BLaER1 (cell line): ENCODE data around the gene EEPD1.

Source experiments
- H3K27ac ChIP-seq: shearing (Covaris generic); formaldehyde crosslinking; 2 replicates; pipeline ENCODE4 v1.8.1; 2022
- H3K27me3 ChIP-seq: shearing (Covaris generic); formaldehyde crosslinking; 2 replicates; pipeline ENCODE4 v1.8.1; 2022
- H3K36me3 ChIP-seq: shearing (Covaris generic); formaldehyde crosslinking; 2 replicates; pipeline ENCODE4 v1.8.1; 2022
- H3K4me1 ChIP-seq: shearing (Covaris generic); formaldehyde crosslinking; 2 replicates; pipeline ENCODE4 v1.8.1; 2022
- H3K4me2 ChIP-seq: shearing (Covaris generic); formaldehyde crosslinking; 2 replicates; pipeline ENCODE4 v1.8.1; 2022
- H3K4me3 ChIP-seq: shearing (Covaris generic); formaldehyde crosslinking; 2 replicates; pipeline ENCODE4 v1.8.1; 2022
- H3K9ac ChIP-seq: shearing (Covaris generic); formaldehyde crosslinking; 2 replicates; pipeline ENCODE4 v1.8.1; 2022
- H3K9me3 ChIP-seq: shearing (Covaris generic); formaldehyde crosslinking; 2 replicates; pipeline ENCODE4 v1.8.1; 2022
- H4K20me1 ChIP-seq: shearing (Covaris generic); formaldehyde crosslinking; 2 replicates; pipeline ENCODE4 v1.8.1; 2022
- Cebpa-rat ChIP-seq: shearing (Covaris generic); IDR thresholded peaks from 2 replicates; pipeline ENCODE4 v1.8.1; 2022

Gene EEPD1

DNA sequence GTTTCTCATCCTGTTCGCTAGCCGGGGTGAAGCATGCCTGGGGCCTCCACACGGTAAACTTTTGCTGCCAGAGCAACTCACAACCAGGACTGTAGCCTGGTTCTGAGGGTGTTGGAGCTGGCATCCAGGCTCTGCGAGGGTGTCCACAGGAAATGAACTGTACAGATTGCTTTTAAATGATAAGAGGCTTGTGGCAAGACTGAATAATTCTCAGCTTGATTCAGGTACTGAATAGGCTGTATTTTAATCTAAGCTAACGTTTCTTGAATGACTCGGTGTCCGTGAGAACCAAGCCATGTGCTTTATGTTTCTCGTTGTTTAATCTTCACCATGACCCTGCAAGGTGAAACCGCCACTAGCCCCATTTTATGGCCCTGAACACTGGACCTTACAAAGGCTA lies 49.3 kb downstream of the EEPD1 start:
- Histone ChIP-seq H3K4me3 (no peak overlapping the region), H3K4me2 (no peak overlapping the region), H3K9me3 (no peaks in the 10 kb centered on the region), H4K20me1 (no peaks in the 10 kb centered on the region), H3K27me3 (no peaks in the 10 kb centered on the region), H3K9ac (no peak overlapping the region), H3K27ac (no peak overlapping the region), H3K36me3 (no peaks in the 10 kb centered on the region), H3K4me1 (peaks cover 2% of the 10 kb centered on the region)
- no peak for TF ChIP-seq Cebpa-rat

DNA sequence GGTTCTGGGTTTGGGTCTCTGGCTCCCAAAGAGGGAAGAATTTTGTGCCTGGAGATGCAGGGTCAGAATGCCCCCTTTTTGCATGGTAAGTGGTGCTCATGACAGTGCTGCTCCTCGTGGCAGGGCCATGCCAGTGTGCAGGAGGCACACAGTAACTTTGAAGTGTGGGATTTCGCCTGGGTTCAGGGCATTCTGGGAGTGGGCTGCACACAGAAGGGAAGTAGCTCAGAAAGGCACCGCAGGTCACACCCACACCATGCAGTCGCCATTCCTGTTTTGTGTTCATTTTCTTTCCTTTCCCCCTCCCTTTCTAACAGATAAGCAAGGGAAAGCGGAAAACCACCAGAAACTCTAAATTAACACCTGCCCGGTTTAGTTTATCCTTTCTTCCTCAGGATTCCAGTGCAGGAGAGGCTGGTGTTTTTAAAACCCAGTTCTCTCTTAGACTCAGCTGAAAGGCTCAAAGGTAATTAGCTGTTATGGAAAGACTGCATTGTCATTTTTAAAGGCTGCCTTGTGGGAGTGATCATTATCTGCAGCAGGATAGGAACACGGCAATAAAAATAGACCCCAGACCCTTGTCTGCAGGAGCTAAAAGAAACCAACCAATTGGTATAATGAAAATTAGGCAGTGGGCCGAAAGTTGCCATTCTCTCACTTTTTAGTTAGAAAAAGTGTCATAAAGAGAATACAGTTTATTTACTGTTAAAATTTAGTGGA lies 50.2 kb downstream of the EEPD1 start:
- no peak overlapping the region for H3K4me3 ChIP-seq
- TF ChIP-seq Cebpa-rat: no peak
- no peak overlapping the region for H3K9ac ChIP-seq
- no peaks in the 10 kb centered on the region for H3K9me3 ChIP-seq
- H3K36me3 ChIP-seq: no peaks in the 10 kb centered on the region
- peaks cover 10% of the 10 kb centered on the region for H3K4me1 ChIP-seq
- no peak overlapping the region for H3K4me2 ChIP-seq
- no peak overlapping the region for H3K27ac ChIP-seq
- no peaks in the 10 kb centered on the region for H4K20me1 ChIP-seq
- no peaks in the 10 kb centered on the region for H3K27me3 ChIP-seq

DNA sequence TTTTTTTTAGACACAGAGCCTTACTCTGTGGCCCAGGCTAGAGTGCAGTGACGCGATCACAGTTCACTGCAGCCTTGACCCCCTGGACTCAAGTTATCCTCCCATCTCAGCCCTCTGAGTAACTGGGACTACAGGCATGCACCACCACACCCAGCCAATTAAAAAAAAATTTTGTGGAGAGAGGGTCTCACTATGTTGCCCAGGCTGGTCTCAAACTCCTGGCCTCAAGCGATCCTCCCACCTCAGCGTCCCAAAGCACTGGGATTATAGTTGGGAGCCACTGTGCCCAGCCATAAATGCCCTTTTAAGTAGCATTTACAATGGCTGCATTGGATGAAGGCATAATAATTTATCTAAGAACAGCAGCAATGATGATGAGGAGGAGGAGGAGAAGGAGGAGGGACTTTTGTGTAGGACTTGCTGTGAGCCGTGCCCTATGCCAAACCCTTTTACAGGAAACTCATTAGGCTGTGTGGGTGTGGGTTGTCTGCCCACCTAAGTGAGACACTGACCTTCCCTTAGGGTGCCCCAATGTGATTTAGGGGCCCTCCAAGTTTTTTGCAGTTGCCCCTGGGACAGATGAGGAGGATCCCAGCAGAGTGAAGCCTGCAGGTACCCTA lies 51.1 kb downstream of the EEPD1 start:
- H3K4me2 ChIP-seq: no peak overlapping the region
- no peak for TF ChIP-seq Cebpa-rat
- H3K4me3 ChIP-seq: no peak overlapping the region
- peaks cover 20% of the 10 kb centered on the region for H3K4me1 ChIP-seq
- no peak overlapping the region for H3K27ac ChIP-seq
- no peak overlapping the region for H3K9ac ChIP-seq
- no peaks in the 10 kb centered on the region for H4K20me1 ChIP-seq
- H3K27me3 ChIP-seq: no peaks in the 10 kb centered on the region
- H3K36me3 ChIP-seq: no peaks in the 10 kb centered on the region
- H3K9me3 ChIP-seq: no peaks in the 10 kb centered on the region

DNA sequence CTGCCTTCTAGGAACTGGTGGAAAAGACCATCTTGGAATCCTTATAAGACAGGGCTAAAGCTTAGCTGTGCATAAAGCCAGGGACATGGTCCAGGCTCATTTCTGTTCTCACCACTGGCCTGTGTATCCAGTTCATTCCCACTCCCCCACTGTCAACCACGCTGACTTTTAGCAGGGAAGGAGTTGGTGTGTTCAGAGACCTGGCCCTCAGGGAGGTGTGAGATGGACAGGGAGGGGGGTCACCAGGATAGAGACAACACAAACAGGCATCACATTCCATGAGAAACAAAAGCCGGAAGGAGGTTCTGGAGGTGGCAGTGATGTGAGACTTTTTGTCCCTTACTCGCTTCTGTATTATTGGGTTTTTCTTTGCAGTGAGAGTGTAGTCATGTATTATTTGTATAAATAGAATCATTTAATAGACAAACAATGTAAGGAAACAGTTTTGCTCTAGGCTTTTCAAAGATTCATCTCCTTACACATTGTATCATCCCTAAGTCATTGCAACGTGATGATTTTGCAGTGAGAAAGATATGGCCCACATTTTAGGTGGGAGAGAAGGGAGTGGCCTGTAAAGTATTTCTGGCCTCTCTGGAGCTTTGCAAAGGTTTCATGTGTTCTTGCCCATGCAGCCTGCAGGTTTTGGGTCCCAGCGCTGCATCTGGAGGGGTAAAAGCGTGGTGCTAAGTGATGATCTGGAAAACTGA lies 52.0 kb downstream of the EEPD1 start:
- Histone ChIP-seq H3K9ac (no peak overlapping the region), H3K4me1 (peaks cover 29% of the 10 kb centered on the region), H3K4me3 (no peak overlapping the region), H3K9me3 (no peaks in the 10 kb centered on the region), H4K20me1 (no peaks in the 10 kb centered on the region), H3K36me3 (no peaks in the 10 kb centered on the region), H3K27me3 (no peaks in the 10 kb centered on the region), H3K4me2 (no peak overlapping the region), H3K27ac (no peak overlapping the region)
- TF ChIP-seq Cebpa-rat: no peak

DNA sequence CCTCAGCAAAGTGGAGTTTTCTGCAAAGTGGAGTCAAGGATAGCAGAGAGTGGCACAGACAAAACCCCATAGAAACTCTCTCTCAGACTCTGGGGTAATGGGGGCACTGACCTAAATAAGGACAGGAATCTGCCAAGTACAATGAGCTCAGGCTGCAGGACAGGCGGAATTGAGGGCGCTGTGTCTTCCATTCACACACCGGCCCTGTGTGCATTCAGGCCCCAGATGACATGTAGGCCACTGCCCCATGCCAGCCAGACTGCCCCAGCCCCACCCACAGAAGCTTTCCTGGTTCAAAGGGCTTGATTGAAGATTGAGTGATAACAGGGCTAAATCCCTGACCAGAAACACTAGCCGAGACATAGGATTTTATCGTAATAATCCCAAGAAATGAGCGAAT lies 52.7 kb downstream of the EEPD1 start:
- no peak overlapping the region for H3K27ac ChIP-seq
- no peaks in the 10 kb centered on the region for H4K20me1 ChIP-seq
- H3K4me1 ChIP-seq: peaks cover 35% of the 10 kb centered on the region
- no peak overlapping the region for H3K4me2 ChIP-seq
- no peaks in the 10 kb centered on the region for H3K9me3 ChIP-seq
- H3K36me3 ChIP-seq: no peaks in the 10 kb centered on the region
- H3K27me3 ChIP-seq: no peaks in the 10 kb centered on the region
- H3K4me3 ChIP-seq: no peak overlapping the region
- no peak for TF ChIP-seq Cebpa-rat
- H3K9ac ChIP-seq: no peak overlapping the region

DNA sequence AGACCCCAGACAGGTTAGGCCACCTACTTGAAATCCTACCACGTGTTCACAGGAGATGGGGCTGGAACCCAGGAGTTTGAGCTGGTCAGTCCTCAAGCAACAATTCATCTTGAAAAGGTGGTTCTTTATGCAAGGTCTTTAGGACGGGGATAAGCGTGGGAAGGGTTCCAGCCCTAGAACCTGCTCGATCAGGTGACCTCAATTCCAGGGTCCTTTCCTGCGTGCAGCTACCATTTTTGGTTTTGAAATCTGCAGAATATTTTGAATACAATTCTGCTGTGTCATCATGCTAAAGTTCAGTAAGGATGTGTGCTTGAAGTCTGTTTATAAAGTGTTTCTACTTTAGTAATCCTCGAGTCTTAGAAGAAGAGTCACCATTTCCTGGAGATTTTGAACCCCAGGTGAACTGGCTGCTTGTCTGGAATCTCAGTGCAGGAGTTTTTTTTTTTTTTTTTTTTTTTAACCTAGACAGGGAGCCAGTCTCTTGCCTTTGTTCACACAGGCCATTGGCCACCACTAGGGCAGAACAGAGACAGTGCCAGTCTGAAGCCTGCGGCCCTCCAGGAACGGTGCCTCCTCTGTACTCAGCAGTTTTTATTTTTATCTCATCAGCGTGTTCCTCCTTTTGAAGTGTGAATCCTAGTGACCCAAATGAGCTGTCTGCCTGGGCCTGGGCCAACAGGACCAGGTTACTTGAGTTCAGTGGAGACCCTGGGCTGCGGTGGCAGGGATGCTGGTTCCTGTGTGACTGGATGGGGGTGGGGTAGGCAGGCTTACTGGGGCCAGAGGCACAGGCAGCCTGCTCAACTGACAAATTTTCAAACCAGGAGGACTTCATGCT lies 54.6 kb downstream of the EEPD1 start:
- H3K4me3 ChIP-seq: no peak overlapping the region
- TF ChIP-seq Cebpa-rat: no peak
- peak overlapping the region; percentile 79 for H3K4me2 ChIP-seq
- peak overlapping the region; percentile 54 for H3K27ac ChIP-seq
- H3K36me3 ChIP-seq: no peaks in the 10 kb centered on the region
- H3K27me3 ChIP-seq: no peaks in the 10 kb centered on the region
- no peak overlapping the region for H3K9ac ChIP-seq
- H4K20me1 ChIP-seq: no peaks in the 10 kb centered on the region
- H3K9me3 ChIP-seq: no peaks in the 10 kb centered on the region
- H3K4me1 ChIP-seq: peaks cover 35% of the 10 kb centered on the region

DNA sequence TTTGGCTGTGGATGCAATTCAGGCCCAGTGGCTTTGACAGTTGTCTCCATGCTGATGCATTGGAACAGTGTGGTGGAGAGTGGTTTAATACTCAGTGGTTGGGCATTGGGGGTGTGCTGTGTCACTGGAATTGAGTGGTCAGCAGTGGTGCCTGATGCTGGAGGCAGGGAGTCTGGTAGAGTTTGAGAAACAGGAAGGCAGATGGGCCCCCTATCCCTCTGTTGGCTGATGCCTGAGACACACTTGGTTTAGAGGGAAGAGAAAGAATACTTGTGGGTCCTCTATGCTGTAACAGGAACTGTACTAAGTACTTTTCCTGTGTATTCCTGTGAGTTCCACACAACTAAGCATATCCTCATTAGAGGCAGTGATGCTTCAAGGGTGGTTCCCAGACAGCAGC lies 55.4 kb downstream of the EEPD1 start:
- Histone ChIP-seq H4K20me1 (no peaks in the 10 kb centered on the region), H3K27me3 (no peaks in the 10 kb centered on the region), H3K4me1 (peaks cover 35% of the 10 kb centered on the region), H3K4me2 (peak overlapping the region; percentile 79), H3K4me3 (no peak overlapping the region), H3K27ac (peak overlapping the region; percentile 54; the same call in 1 of the 2 replicates), H3K36me3 (no peaks in the 10 kb centered on the region), H3K9ac (no peak overlapping the region), H3K9me3 (no peaks in the 10 kb centered on the region)
- no peak for TF ChIP-seq Cebpa-rat

DNA sequence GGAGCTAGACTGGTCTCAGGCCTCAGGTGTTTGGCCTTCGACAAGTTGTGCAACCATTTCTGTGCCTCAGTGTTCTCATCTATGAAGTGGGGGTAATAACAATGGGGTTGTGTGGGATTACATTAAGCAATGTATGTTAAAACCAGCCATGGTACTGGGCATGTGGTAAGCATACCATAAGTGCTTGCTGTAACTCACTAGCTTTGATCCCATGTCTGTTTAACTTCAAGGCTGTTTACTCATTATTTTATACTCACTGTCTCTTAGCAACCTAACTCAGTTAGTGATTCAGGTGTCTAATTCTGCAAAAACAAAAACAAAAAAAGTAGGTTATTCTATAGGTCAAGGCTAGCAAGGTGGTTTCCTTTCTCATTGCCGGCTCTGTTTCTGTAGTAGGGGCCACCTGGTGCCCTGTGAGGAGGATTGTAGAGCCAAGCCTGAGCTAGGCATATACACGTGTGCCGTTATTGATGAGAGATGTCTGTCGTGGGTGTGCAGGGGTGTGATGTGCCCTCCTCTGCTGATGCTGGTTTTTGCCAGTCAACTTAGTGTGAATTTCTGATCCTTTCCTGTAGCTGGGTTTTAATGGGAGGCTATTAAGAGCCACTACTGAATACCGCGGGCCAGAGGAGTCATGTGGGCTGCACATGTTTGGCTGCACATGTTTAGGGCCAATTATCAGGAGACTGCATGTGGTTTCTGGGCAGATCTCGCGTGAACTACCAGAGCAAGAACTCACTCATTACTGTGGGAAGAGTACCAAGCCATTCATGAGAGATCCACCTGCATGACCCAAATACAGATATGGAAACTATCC lies 56.2 kb downstream of the EEPD1 start:
- no peak overlapping the region for H3K9ac ChIP-seq
- H3K4me1 ChIP-seq: peaks cover 37% of the 10 kb centered on the region
- H3K36me3 ChIP-seq: no peaks in the 10 kb centered on the region
- H3K9me3 ChIP-seq: no peaks in the 10 kb centered on the region
- no peak overlapping the region for H3K4me3 ChIP-seq
- H3K27me3 ChIP-seq: no peaks in the 10 kb centered on the region
- no peak for TF ChIP-seq Cebpa-rat
- H4K20me1 ChIP-seq: no peaks in the 10 kb centered on the region
- peak overlapping the region; percentile 79 for H3K4me2 ChIP-seq
- 0 out of 2 replicates have a peak overlapping the region, but pooled peaks have one; percentile 54 for H3K27ac ChIP-seq

DNA sequence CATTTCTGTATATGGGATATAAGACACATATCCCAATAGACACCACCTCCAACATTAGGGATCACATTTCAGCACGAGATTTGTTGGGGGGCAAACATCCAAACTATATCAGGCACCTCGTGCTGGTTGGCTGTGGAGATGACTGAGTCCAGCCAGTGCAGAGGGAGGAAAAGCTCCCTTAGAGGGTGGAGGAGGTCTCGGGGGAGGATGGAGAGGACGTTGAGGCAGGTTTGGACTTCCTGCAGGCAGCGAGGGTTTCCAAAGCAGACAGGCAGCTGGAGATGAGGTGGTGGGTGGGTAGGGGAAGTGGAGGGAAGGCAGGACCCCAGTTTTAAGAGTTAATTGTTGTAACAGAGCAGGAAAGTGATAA lies 56.7 kb downstream of the EEPD1 start:
- H4K20me1 ChIP-seq: no peaks in the 10 kb centered on the region
- no peaks in the 10 kb centered on the region for H3K36me3 ChIP-seq
- H3K4me1 ChIP-seq: peaks cover 43% of the 10 kb centered on the region
- no peak overlapping the region for H3K9ac ChIP-seq
- H3K27me3 ChIP-seq: no peaks in the 10 kb centered on the region
- H3K27ac ChIP-seq: no peak overlapping the region
- no peak for TF ChIP-seq Cebpa-rat
- H3K4me2 ChIP-seq: peak overlapping the region; percentile 79
- H3K4me3 ChIP-seq: no peak overlapping the region
- H3K9me3 ChIP-seq: no peaks in the 10 kb centered on the region
